ENCODE data around the gene RALB.
"Not testable (repeated sequence)": the region's sequence is repeated elsewhere in the genome, so short reads cannot be mapped to it uniquely, and the experiment has no call there.

Gene RALB

GRCh38 chr2:120224735-120225548 lies 27.7 kb upstream of the RALB start:
- DNase-seq (ENCODE audit: low spot score), result no peak

GRCh38 chr2:120225549-120226065 lies 27.0 kb upstream of the RALB start:
- DNase-seq (ENCODE audit: low spot score), result no peak

- DNase-seq (ENCODE audit: low spot score), result no peak
Observed at GRCh38 chr2:120226316-120226715, 26.3 kb upstream of the RALB start.

GRCh38 chr2:120227111-120227991 lies 25.3 kb upstream of the RALB start:
- peak; percentile 55 for DNase-seq (ENCODE audit: low spot score)

- DNase-seq (ENCODE audit: low spot score), result no peak
Observed at GRCh38 chr2:120228503-120228902, 24.1 kb upstream of the RALB start.

- no peak for DNase-seq (ENCODE audit: low spot score)
Observed at GRCh38 chr2:120229341-120229740, 23.3 kb upstream of the RALB start.

GRCh38 chr2:120230515-120231471 lies 21.9 kb upstream of the RALB start:
- DNase-seq (ENCODE audit: low spot score), result no peak

- no peak for DNase-seq (ENCODE audit: low spot score)
Observed at GRCh38 chr2:120231564-120231973, 21.1 kb upstream of the RALB start.

- DNase-seq (ENCODE audit: low spot score), result no peak
Observed at GRCh38 chr2:120231974-120232635, 20.5 kb upstream of the RALB start.

GRCh38 chr2:120233292-120233691 lies 19.4 kb upstream of the RALB start:
- no peak for DNase-seq (ENCODE audit: low spot score)

- not testable (repeated sequence) for DNase-seq (ENCODE audit: low spot score)
Observed at GRCh38 chr2:120235158-120235557, 17.5 kb upstream of the RALB start.

- DNase-seq (ENCODE audit: low spot score), result no peak
Observed at GRCh38 chr2:120235681-120236080, 17.0 kb upstream of the RALB start.

- DNase-seq (ENCODE audit: low spot score), result no peak
Observed at GRCh38 chr2:120236316-120236715, 16.3 kb upstream of the RALB start.

GRCh38 chr2:120236791-120237190 lies 15.9 kb upstream of the RALB start:
- no peak for DNase-seq (ENCODE audit: low spot score)

GRCh38 chr2:120237491-120237902 lies 15.2 kb upstream of the RALB start:
- no peak for DNase-seq (ENCODE audit: low spot score)

- no peak for DNase-seq (ENCODE audit: low spot score)
Observed at GRCh38 chr2:120238728-120239487, 13.7 kb upstream of the RALB start.

GRCh38 chr2:120239488-120240287 lies 13.0 kb upstream of the RALB start:
- DNase-seq (ENCODE audit: low spot score), result no peak

- no peak for DNase-seq (ENCODE audit: low spot score)
Observed at GRCh38 chr2:120240901-120241429, 11.7 kb upstream of the RALB start.

GRCh38 chr2:120241684-120242083 lies 11.0 kb upstream of the RALB start:
- no peak for DNase-seq (ENCODE audit: low spot score)

All from SK-N-DZ (cell line).